ENCODE results near the gene NOL4L.

NOL4L gene

GRCh38 chr20:32538526-32538939 lies 46.6 kb downstream of the NOL4L start:
- DNase-seq = peak; percentile 69

GRCh38 chr20:32537657-32538525 lies 47.2 kb downstream of the NOL4L start:
- DNase-seq = no peak

GRCh38 chr20:32536851-32537656 lies 48.1 kb downstream of the NOL4L start:
- DNase-seq = peak; percentile 74

GRCh38 chr20:32535953-32536823 lies 48.9 kb downstream of the NOL4L start:
- DNase-seq = peak; percentile 82

GRCh38 chr20:32535316-32535952 lies 49.7 kb downstream of the NOL4L start:
- peak; percentile 54 for DNase-seq

- peak; percentile 69 for DNase-seq
These were observed 50.4 kb downstream of the NOL4L start for GRCh38 chr20:32534661-32535240.

GRCh38 chr20:32533732-32534131 lies 51.4 kb downstream of the NOL4L start:
- DNase-seq = no peak

GRCh38 chr20:32532246-32532645 lies 52.9 kb downstream of the NOL4L start:
- DNase-seq = no peak

GRCh38 chr20:32528905-32529670 lies 56.0 kb downstream of the NOL4L start:
- DNase-seq = no peak

GRCh38 chr20:32528171-32528891 lies 56.8 kb downstream of the NOL4L start:
- DNase-seq = peak; percentile 50

- DNase-seq = no peak
These were observed 57.6 kb downstream of the NOL4L start for GRCh38 chr20:32527447-32528055.

- no peak for DNase-seq
These were observed 58.1 kb downstream of the NOL4L start for GRCh38 chr20:32527052-32527446.

- DNase-seq = no peak
These were observed 58.6 kb downstream of the NOL4L start for GRCh38 chr20:32526541-32526940.

GRCh38 chr20:32526125-32526524 lies 59.0 kb downstream of the NOL4L start:
- no peak for DNase-seq

GRCh38 chr20:32524829-32525501 lies 60.2 kb downstream of the NOL4L start:
- DNase-seq = no peak

- DNase-seq = no peak
These were observed 61.4 kb downstream of the NOL4L start for GRCh38 chr20:32523613-32524213.

GRCh38 chr20:32522776-32523612 lies 62.1 kb downstream of the NOL4L start:
- DNase-seq = no peak

GRCh38 chr20:32522526-32522775 lies 62.7 kb downstream of the NOL4L start:
- DNase-seq = no peak

Measured in activated T-cell treated with anti-CD3 and anti-CD28 coated beads, Interleukin-2, amount 50 U/mL, for 1 hour (primary cell).